HG03469 (cell line): ENCODE data around the gene ATG10.
A peak's percentile ranks its signal among the peaks of the same experiment; 100 is the strongest.
"Not testable (repeated sequence)": the region's sequence is repeated elsewhere in the genome, so short reads cannot be mapped to it uniquely, and the experiment has no call there.

Experiments
- ATAC-seq: cut with Tn5 transposase; IDR thresholded peaks from one replicate; pipeline ENCODE4 v1.9.1; 2021; ENCODE audit warnings: mild to moderate bottlenecking, moderate library complexity, moderate number of reproducible peaks; ENCODE audit not compliant: unreplicated experiment

The ATG10 gene

GRCh38 chr5:81971712-81972491 lies at the start of gene ATG10:
TSS of gene ATG10 (plus strand) at chr5:81972023. CDS start at chr5:81987571, 15,548 bp downstream.
- ATAC-seq = peak; percentile 95

DNA sequence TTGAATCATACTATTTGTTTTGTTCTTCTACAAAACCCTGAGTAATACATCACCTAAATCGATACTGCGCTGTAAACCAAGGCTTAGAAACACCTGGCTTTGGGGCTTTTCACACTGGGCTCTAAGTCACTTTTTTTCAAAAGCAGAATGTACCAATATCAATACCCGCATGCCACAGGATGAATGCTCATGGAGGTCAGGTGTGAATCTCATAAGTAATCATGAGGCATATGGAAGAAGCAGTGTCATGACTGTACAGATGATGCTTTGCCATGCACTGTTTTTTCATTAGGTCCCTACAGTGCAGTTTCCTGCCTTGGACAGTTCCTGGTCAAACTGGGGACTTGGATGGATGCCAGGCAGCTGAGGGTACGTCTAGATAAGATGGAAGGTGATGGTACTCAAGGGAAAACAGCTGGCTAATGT lies 49.0 kb upstream of the ATG10 start:
- no peak for ATAC-seq

GRCh38 chr5:81924442-81924841 lies 47.4 kb upstream of the ATG10 start:
- ATAC-seq = no peak

DNA sequence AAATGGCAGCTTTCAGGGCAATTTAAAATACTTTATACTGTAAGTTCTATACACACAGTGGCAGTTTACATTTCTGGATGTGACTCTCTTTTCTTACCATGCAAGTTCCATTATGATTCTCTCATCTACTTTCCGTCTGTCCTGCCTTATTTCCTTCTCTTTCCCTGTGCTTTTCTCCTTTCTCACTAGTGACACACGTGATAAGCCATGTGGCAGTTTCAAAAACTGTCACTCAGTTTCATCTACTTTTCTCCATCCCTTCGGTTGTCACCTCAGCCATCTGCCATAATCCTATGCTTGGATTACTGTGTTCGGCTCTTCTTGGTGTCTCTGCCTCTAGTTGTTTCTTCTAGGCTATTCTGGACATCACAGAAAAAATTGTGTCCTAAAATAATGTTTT lies 46.8 kb upstream of the ATG10 start:
- no peak for ATAC-seq

DNA sequence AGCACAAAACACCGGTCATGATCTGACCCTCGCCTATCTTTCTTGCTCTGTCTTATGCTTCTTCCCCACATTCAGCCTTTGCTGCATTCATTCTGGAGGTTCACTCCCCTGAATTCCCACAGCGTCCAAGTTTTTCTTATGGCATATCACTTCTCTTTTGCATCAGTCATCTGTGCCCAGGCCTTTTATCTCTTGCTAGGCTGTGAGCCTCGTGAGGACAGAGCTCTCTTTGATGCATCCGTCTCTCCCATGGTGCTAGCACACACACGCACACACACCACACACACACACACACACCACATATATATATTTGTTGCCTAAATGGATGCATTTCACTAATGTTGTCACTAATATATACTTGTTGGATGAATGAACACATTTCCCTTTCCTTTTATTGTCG lies 45.8 kb upstream of the ATG10 start:
- no peak for ATAC-seq

DNA sequence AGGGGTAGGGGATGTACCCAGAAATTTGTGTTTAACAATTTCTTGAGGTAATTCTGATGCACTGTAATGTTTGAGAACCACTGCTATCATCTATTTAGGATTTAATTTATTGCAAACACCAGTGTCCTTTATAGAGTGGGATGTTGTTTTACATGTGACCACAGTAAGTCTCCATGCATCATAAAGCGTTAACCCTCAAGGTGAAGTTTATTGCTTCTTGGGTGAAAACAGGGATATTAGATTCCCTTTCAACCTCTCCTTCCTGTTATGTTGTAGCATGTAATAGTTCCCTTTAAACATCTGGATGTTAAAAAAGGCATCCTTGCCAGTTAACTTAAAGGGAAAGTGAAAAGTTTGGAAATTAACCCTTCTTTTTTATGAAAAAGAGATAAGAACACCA lies 35.8 kb upstream of the ATG10 start:
- ATAC-seq = no peak

DNA sequence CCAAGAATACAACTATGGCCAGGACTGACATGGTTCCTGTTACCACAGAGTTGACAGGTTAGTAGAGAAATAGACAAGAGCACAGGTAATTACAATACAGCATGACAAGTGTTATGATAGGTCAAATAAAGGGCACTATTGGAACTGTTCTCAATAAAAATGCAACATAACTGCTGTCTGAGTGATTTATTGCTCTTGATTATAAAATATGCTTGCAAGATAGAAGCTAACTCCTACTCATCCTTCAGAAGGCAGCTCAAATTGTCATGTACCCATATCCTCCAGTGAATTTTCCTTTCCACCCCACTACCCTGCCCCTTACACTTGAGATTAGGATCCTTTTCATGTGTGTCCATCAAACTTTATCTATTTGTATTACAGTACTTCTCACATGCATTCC lies 35.1 kb upstream of the ATG10 start:
- ATAC-seq = no peak

DNA sequence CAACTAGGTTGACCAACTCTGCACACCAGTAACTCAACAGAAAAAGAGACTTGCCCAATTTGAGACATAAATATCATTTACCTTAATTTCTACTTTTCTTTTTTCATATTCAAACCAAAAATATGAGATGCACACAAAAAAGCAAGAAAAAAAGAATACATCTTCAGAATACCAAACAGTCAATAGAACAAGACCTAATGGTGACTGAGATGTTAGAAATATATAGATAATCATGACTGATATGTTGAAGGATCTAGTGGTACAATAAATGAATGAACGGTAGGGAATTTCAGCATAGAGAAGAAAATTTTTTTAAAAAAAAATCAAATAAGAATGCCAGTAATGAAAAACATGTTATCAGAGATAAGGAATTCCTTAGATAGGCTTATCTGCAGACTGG lies 29.1 kb upstream of the ATG10 start:
- no peak for ATAC-seq

GRCh38 chr5:81948349-81948748 lies 23.5 kb upstream of the ATG10 start:
- no peak for ATAC-seq

DNA sequence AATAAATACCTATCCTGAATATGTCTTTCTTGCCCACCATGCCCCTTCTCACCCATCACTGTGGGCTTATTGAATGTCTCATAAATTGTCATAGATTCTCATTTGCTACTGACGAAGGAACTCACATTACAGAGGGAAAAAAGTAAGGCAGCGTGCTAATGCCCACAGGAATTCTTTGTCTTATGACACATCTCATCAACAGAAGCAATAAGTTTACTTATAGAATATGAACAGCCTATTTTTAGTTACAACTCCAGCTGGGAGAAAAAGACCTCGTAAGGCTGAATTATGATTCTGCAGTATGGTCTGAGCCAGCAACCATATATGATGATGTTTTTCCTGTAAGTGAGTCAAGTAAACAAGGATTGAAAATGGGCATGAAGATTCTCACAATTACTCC lies 22.4 kb upstream of the ATG10 start:
- no peak for ATAC-seq

DNA sequence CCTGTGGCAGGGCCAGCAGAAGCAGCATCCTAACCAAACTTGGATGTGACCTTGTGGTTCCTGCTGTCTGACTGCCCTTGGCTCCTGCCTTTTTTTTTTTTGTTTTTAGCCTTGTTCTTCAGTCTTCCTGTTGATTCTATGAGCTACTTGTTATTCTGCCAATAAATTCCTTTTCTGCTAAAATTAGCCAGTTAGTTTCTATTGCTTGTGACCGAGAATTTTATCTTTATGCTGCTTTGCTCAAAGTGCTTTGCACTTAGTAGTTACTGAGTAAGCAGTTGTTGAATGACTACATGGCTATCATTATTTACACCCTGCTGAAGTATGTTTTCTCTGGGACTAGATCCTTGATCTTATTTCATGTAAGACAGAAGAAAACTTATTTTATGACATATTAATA lies 20.8 kb upstream of the ATG10 start:
- ATAC-seq = no peak

DNA sequence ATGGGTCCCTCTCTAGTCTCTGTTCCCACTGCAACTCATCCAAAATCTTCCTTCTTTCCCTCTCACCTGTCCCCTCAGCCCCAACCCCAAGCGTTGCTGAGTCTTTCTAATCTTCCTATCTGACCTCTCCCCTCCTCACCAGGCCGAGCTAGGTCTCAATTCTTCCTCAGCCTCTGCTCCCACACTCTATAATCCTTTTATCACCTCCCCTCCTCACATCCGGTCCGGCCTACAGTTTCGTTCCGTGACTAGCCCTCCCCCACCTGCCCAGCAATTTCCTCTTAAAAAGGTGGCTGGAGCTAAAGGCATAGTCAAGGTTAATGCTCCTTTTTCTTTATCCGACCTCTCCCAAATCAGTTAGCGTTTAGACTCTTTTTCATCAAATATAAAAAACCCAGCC lies 17.0 kb upstream of the ATG10 start:
- not testable (repeated sequence) for ATAC-seq

DNA sequence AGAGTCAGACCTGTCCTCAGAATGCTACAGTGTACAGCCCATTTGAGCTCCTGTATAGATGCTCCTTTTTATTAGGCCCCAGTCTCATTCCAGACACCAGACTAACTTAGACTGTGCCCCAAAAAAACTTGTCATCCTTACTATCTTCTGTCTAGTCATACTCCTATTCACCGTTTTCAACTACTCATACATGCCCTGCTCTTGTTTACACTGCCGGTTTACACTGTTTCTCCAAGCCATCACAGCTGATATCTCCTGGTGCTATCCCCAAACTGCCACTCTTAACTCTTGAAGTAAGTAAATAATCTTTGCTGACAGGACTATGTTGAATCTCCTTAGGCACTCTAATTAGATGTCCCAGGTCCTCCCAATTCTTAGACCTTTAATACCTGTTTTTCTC lies 13.7 kb upstream of the ATG10 start:
- not testable (repeated sequence) for ATAC-seq

GRCh38 chr5:81961651-81962440 lies 10.0 kb upstream of the ATG10 start:
- ATAC-seq = no peak

DNA sequence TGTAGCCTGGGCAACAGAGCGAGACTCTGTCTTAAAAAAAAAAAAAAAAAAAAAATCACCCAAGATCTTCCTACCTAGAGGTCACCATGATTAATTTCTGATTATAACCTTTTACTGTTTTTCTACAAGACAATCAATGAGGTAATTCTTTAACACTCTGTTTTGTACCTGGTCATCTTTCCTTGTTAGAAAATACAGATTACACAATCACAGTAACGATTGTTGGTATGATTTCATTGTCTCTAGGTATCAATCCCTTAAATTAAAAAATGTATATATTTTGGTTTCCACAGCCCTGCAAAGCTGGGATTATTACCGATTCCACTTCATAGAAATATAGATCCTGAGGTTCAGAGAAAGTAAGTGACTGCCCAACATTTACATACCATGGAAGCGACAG lies 8.3 kb upstream of the ATG10 start:
- ATAC-seq = no peak

- ATAC-seq = no peak
Measured at GRCh38 chr5:81965524-81965923, 6.3 kb upstream of the ATG10 start.

GRCh38 chr5:81969226-81969625 lies 2.6 kb upstream of the ATG10 start:
- ATAC-seq = no peak

DNA sequence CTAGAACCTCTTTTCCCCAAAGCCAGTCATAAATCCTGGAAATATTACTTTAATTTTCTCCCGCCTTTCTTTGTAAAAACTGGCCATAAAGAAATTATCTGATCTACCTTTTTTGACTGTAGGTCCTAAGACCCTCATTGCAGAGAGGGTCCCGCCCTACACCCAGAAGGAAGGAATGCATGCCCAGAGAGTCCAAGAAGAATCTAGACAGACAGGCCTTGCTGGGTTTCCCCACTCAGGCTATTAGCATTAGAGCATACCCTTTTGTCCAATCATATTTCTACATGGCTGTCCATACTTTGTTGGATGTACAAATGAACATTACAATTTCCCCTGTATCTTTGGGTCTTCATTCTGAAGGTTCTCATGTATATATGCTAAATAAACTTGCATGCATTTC lies 1.9 kb upstream of the ATG10 start:
- ATAC-seq = no peak

- ATAC-seq = no peak
Measured at GRCh38 chr5:81971111-81971711, 612 bp upstream of the ATG10 start.

DNA sequence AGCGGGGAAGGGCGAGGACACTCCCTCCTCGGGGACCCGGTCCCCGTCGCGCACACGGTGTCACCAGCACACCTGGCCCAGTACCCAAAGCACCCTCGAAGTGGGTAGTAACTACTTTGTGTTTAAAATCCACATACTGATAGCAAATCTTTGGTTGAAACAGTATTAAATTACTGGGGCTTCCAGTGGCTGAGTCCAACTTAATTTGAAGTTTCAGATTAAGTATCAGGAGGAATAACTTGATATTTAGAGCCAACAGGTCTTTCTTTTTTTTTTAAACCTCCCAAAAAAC lies 615 bp downstream of the ATG10 start:
- peak; percentile 17 for ATAC-seq

DNA sequence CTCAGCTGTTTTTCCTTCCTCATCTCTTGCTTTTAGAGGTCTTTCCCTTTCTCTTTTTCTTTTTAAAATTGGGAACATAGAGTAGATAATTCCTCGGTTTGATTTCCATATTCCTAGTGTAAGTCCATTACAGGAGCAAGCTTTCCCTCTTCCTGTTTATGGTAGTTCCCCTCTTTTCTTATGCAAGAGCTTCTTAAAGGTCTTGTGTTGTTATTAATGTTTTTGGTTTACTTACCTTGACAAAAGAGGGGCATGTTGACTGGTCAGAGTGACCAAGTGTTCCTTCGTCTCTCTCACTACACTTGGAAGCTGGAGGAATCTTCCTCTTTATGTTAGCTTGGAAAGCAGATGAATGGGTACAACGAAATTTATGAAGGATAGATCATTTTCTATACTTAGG lies 8.3 kb downstream of the ATG10 start:
- ATAC-seq = no peak

GRCh38 chr5:81980598-81981260 lies 8.9 kb downstream of the ATG10 start:
- ATAC-seq = no peak
